ENCODE results near the gene RASSF1.

The RASSF1 gene

GRCh38 chr3:50342813-50343633 lies 2.4 kb upstream of the RASSF1 start:
- no peak for DNase-seq (ENCODE audit: low spot score)

GRCh38 chr3:50341996-50342650 lies 1.5 kb upstream of the RASSF1 start:
- no peak for DNase-seq (ENCODE audit: low spot score)

DNA sequence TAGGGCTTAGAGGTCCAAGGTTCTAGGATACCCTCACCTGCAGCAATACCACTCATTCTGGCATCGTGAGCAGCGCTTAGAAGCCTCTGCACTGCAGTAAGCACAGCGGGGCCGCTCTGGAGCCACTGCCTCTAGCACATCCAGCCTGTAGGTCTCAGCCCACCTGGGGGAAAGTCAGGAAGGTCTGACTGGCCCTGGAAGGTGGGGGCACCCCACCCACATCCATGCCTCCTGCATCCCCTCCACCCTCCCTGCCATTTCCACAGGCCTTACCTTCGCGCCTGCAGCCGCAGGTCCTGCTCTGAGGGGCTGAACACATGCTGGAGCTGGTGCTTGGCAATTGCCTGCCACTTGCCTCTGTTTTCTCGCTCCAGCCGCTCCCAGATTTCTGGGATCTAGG lies 901 bp upstream of the RASSF1 start:
- no peak for DNase-seq (ENCODE audit: low spot score)

- DNase-seq (ENCODE audit: low spot score), result no peak
Measured at GRCh38 chr3:50340147-50340447, 539 bp downstream of the RASSF1 start.

GRCh38 chr3:50339485-50340146 lies 1.0 kb downstream of the RASSF1 start:
- no peak for DNase-seq (ENCODE audit: low spot score)

GRCh38 chr3:50338965-50339364 lies 1.7 kb downstream of the RASSF1 start:
- DNase-seq (ENCODE audit: low spot score), result no peak

DNA sequence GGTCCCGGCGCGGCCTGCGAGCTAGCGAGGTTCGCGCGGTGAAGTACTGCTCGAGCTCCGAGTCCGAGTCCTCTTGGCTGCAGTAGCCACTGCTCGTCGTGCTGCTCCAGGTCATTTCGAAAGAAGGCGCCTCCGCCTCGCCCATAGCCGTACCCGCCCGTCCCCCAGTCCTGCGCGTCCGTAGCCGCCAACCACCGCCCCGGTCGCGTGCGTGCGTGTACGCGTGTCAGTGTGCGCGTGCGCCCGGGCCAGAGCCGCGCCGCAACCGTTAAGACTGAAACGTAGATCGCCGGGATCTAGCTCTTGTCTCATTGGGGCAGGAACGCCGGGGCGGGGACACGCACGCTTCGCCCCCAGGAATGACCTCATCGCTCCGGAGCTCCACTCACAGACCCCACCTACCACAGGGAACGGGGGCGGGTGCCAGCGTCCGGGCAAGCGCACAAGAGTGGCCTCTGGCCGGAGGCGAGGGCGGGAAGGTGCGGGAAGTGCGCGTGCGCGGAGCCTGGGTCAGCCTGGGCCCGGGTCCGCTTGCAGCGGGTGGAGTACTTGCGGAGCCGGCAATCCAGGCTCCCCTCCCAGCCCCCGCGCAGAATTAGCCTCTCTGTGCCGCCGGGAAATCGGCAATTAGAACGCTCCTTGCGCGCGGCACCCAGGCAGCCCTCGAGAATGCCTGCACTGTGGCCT lies 3.3 kb downstream of the RASSF1 start:
- DNase-seq (ENCODE audit: low spot score), result peak; percentile 100

GRCh38 chr3:50336452-50337174 lies 4.0 kb downstream of the RASSF1 start:
- no peak for DNase-seq (ENCODE audit: low spot score)

DNA sequence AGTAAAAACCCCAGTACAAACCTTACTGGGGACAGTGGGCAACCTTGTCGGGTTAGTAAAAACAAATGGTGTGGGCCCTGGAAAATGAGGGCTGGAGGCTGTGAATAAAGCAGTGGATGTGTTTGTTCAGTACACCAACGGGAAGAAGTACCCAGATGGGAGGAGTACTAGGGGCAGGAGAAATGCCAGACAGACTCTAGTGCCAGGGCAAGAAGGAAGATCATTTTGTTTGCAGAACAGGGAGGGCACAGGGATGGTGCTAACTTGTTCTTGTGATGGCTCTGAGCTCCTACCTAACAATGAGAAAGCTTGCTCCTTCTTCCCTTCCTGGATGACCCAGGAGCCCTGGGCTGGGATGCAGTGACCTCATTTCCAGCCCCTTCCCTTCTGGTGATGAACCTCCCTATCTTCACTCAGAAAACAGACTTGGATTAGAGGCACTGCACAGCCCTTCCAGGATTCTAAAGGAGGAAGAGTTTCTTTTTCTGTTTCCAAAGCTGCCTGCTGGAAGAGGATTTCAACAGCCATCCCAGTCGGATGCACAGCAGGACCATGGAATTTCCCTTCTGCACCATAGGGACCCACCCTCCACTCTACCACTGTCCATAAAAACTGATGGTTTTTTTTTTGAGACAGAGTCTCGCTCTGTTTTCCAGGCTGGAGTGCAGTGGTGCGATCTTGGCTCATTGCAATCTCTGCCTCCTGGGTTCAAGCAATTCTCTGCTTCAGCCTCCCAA lies 6.1 kb downstream of the RASSF1 start:
- no peak for DNase-seq (ENCODE audit: low spot score)

DNA sequence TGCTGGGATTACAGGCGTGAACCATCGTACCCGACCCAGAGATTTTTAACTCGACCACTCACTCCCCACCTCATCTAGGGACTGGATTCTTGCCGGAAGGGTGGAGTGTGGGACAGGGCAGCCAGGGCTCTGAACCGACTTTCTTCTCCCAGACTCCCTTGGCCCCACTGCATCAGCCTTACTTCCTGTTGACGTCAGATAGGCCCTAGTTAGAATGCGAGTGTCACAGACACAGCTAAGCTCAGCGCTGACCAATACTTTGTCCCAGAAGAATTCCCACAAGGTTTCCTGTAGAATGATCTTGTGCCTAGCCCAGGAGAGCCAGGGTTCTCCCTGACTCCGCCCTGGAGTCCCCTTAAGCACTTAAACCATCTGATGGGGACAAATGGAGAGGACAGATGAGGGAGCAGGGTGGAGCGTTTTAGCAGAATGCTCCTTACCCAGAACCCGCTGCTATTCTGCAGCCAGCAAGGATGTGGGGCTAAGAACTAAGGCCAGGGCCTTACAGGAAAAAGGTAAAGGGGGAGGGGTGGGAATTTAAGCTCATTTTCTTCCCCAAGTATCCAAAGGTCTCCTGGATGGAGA lies 6.8 kb downstream of the RASSF1 start:
- no peak for DNase-seq (ENCODE audit: low spot score)

GRCh38 chr3:50331364-50331907 lies 9.2 kb downstream of the RASSF1 start:
- DNase-seq (ENCODE audit: low spot score), result no peak

- DNase-seq (ENCODE audit: low spot score), result no peak
Measured at GRCh38 chr3:50330330-50330729, 10.3 kb downstream of the RASSF1 start.

DNA sequence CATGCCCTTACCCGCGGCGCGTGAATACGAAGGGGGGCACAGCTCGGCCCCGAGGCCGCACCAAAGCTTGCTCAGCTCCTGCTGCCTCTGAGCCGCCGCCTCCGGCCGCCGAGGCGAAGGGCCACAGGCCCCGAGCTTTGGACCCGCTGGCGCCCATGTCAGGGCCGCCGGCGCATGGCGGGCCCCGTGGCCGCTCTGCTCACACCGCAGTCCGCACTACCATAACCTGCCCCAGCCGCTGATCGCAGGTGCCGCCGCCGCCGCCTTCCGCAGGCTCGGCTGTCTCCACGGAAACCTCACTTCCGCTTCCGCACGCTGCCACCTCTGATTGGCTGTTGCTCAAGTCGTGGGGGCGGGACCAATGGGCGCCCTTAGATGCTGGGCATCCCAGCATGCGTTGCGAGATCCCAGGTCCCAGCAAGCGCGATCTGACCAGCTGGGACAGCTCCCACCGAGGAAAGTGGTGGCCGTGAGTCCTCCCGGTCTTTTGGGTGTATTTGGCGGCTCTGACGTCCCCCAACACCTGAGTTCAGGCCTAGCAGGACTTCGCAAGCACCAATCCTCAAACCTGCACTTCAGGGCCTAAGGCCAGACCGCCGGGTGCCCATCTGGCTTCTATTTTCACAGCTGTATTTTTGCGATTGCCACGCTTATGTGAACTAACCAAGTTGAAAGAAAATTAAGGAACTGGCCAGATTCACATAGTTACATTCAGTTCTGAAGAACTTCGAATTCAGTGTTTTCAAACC lies 12.5 kb downstream of the RASSF1 start, which contains the start of gene TUSC2:
TUSC2 (minus strand) TSS at position 281 of the 749 bp plus-strand sequence; CDS start at position 157, 124 bp downstream.
- peak; percentile 99 for DNase-seq (ENCODE audit: low spot score)

DNA sequence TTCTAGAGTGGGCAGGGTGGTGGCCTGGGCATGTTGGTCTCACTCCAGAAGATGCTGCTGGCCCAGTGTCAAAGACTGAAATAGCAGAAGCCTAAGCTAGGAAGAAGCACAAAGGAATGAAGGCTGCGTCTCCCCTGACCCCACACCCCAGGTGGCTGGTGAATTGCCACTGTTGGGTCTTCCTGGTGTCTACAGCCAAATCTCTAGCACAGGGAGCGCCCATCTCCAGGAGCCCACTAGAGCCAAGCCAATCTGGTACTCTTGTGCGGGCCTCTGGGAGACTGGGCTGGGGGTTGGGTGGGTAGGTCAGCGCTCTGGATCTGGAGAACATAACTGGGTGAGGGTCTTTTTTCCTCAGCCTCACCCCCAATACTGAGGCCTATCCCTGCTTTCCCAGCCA lies 13.5 kb downstream of the RASSF1 start:
- no peak for DNase-seq (ENCODE audit: low spot score)

DNA sequence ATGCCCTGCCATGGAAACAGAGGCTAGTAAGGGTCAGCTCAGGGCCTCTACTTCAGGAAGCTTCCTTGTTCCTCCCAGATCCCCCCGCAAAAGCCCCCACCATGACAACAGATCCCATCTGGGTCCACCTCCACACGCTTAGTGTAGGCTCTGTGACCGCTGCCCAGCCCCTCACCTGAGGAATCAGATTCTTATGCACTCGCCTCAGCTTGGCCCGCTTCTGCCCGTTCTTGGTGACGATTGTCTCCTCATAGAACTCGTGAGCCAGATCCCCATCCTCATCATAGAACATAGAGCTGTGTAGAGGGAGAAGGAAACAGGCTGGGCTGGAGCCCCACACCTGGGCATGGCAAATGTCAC lies 14.5 kb downstream of the RASSF1 start:
- no peak for DNase-seq (ENCODE audit: low spot score)

DNA sequence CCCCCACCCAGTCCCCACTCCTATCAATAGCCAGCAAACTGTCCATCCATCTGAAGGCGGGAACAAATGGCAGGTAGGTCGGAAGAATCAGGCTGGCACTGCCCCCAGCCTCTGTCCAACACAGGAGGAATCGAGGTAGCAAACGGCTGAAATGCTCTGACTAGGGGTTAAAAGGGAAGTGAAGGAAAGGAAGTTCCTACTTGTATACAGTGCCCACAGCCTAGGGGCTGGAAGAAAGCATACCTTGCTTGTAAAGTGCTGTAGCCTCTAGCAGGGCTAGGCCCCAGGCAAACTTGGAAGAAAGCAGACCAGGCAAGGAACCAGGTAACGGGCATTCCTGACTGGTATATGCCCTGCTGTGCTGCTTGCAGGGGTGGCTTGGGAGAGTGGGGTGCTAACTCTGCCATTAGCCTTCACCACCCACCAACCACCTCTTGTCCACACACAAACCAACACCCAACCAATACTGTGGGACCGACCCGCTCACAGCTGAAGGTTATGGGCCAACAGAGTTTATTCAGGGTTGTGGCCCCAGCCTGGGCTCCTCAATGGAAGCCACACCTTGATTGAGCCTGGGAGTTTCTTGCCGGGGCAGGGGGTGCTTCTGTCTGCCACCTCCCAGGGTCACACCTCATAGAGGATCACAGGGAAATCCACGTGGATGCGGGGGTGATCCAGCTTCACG lies 15.0 kb downstream of the RASSF1 start:
- no peak for DNase-seq (ENCODE audit: low spot score)

DNA sequence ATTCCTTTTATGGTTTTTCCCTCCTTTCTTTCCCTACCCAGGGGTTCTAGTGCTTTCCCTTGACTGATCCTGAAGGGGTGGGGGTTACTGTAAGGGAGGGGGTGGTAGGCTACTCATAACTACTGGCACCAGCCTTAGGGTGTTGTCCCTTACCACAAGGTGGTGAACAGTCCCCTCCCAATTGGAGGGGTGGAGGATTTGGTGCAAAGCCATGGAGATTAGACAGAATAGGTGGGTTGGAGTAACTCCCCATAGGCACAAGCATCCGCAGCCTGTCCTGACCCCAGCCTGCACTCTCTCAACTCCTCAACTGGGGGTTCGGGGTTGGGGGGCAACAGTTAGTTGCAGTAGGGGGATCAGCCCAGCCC lies 15.5 kb downstream of the RASSF1 start:
- DNase-seq (ENCODE audit: low spot score), result no peak

DNA sequence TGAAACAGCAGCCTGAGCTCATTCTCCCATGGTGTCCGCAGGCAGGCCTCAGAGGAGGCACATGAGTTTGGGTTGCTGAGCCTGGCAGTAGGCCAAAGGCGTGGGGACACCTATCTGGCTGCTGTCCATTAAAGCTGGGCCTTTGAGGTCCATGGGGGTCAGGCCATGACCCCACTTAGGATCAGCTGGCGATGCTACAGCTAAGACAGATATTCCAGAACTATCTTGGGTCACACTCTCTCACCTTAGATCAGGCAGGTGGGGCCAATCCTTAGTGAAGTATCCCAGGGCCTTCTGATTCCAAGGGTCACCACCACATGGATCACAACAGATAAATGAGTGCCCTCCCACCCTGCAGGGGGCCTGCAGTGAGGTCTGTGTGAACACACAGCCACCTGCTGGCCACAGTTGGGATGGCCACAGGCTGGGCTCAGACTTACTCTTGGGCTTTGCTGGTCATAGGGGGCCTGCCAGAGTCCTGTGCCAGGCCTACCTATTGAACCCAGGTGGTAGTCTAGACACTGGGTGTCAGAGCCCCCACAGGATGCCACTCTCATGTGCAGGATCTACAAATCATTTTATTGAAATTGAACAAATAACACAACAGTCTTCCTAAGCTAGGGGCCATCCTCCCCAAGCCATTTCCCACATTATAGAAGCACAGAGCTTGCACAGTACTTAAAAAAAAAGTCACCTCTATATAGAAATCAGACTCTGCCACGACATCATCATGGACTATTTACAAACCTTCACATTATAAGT lies 16.1 kb downstream of the RASSF1 start:
- DNase-seq (ENCODE audit: low spot score), result peak; percentile 89
